Measurements from ENCODE around the gene THBS1.

- TF ChIP-seq CTCF (IDR thresholded peaks at IDR 0.05) (no peak), ZFX (IDR thresholded peaks at IDR 0.05; ENCODE audit: borderline replicate concordance) (no peak)
Measured at GRCh38 chr15:39558421-39558820, 22.5 kb upstream of the THBS1 start.
